ENCODE results near the gene CENPM.
A peak's percentile ranks its signal among the peaks of the same experiment; 100 is the strongest.
"Not testable (repeated sequence)": the region's sequence is repeated elsewhere in the genome, so short reads cannot be mapped to it uniquely, and the experiment has no call there.

Gene CENPM

DNA sequence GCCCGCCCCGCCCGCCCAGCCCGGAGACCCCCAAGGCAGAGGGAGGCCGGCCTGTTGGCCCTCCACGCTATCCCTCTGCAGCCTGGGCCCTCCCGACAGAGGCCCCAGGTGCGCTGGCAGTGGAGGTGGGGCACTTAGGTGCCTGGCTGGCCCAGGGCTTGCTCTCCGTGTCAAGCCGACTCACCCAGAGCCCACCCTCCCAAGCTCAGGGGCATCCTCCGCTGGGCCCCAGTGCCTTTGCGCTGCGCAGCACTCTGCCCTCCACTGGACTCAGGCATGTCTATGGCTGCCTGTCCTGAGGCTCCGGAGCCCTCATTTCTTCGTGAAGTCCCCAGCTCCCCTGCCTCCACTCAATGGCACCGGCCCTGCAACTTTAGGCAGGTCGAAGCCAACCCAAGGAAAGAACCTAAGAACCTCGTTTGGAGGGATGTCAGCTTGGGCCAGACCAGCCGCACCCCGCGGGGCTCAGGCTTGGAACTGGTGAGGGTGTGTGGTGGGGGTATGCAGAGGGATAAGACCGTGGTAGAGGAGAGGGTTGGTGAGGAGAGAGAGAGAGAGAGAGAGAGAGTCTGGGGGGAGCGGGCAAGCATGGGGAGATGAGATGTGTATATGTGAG lies 11.1 kb upstream of the CENPM start:
- H3K4me3 ChIP-seq (ENCODE audit: low read depth, low read length): no peak overlapping the region

DNA sequence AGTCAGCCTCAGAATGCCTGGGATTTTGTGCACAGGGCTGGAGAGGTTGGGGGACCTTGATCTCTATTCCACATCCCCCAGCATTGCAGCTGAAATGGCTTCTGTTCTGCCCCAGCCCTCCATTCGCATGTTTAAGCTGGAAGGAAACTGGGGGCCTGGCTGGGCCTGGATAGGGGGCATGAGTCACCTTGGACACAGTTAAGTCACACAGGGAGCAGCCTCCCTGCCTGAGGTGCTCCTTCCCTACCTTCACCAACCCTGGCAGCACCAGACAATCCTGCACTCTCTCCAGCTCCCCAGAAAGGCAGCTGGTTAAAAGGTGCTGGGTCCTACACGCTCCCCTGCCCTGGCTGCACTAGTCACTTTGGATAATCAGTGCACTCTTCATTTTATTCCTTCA lies 5.8 kb upstream of the CENPM start:
- no peak for TF ChIP-seq MYC (IDR thresholded peaks at IDR 0.05; ENCODE audit: low read depth, low read length)
- no peak overlapping the region for H3K4me3 ChIP-seq (ENCODE audit: low read depth, low read length)
- no peak for DNase-seq (ENCODE audit: low read depth)

More for the DNA sequence above, 11.1 kb upstream of the CENPM start:
- TF ChIP-seq POLR2A (IDR thresholded peaks at IDR 0.05; ENCODE audit: extremely low read depth, insufficient read length) (no peak), MYC (IDR thresholded peaks at IDR 0.05; ENCODE audit: low read depth, low read length) (no peak)
- TF ChIP-seq, protein P1, sequence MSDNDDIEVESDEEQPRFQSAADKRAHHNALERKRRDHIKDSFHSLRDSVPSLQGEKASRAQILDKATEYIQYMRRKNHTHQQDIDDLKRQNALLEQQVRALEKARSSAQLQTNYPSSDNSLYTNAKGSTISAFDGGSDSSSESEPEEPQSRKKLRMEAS (IDR thresholded peaks at IDR 0.05; ENCODE audit: low read depth, low read length): no peak
- TF ChIP-seq, protein P2, sequence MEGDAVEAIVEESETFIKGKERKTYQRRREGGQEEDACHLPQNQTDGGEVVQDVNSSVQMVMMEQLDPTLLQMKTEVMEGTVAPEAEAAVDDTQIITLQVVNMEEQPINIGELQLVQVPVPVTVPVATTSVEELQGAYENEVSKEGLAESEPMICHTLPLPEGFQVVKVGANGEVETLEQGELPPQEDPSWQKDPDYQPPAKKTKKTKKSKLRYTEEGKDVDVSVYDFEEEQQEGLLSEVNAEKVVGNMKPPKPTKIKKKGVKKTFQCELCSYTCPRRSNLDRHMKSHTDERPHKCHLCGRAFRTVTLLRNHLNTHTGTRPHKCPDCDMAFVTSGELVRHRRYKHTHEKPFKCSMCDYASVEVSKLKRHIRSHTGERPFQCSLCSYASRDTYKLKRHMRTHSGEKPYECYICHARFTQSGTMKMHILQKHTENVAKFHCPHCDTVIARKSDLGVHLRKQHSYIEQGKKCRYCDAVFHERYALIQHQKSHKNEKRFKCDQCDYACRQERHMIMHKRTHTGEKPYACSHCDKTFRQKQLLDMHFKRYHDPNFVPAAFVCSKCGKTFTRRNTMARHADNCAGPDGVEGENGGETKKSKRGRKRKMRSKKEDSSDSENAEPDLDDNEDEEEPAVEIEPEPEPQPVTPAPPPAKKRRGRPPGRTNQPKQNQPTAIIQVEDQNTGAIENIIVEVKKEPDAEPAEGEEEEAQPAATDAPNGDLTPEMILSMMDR (IDR thresholded peaks at IDR 0.05; ENCODE audit: low read depth, low read length): no peak
- DNase-seq (ENCODE audit: low read depth): no peak

DNA sequence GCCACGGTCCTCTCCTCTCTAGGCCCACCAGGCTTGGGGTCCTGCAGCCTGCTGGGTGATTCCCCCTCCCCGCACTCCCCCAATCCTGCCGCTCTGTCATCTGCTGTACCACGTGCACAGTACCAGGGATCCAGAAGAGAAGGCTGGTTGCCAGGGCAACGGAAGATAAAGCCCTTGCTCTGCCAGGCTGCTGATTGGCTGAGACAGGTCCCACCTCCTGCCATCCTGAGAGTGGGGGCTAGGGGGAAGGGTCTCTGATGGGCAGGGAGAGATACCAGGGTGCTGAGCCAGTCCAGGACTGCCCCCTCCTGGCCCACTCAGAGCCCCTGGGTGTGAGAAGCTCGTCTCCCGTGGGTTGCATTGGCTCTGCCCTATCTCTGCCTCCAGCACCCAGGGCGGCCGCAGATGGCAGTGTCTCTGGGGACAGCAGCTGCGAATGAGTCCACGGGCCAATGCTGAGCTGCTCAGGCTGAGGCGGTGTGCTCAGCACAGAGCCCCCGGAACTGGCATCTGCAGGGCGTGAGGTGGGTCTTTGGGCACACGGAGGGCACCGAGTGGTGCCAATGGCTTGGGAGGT lies 5.0 kb upstream of the CENPM start, which contains the start of gene SMIM45:
Gene SMIM45, plus strand, starts transcription at position 253 of the 577 bp plus-strand sequence.
- TF ChIP-seq POLR2A (IDR thresholded peaks at IDR 0.05; ENCODE audit: extremely low read depth, insufficient read length): no peak
- no peak for TF ChIP-seq MYC (IDR thresholded peaks at IDR 0.05; ENCODE audit: low read depth, low read length)
- TF ChIP-seq, protein P1 (IDR thresholded peaks at IDR 0.05; ENCODE audit: low read depth, low read length): no peak
- TF ChIP-seq, protein P2 (IDR thresholded peaks at IDR 0.05; ENCODE audit: low read depth, low read length): no peak
- H3K4me3 ChIP-seq (ENCODE audit: low read depth, low read length): no peak within 1 kb of the TSS
- DNase-seq (ENCODE audit: low read depth): no peak

DNA sequence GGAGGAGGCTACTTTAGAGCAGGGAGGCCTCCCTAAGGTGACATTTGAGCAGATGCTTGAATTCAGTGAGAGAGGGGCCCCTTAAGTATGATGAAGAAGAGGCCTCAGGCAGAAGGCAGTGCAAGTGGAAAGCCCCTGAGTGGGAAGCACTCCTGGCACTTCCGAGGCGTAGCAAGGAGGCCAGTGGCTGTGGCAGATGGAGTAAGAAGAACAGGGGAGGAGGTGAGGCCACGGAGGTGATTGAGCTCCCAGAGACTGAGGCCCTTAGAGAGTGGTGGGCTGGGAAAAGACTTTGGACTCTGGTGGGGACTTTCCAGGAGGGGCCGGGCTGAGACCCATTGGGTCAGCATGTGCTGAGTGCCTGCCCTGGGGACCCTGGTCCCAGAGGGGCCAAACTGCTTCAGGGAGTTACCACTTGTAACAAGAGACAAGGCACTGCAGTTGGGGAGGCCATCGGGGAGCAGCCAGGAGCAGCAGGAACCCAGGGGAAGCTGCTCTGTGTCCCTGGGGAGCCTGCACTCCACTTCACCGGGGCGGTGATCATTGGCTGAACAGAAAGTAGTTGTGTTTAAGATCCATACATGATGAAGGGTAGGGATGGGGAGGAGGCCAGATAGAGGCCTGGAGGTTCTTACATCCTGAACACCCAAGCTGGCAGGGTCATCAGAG lies 2.5 kb upstream of the CENPM start:
- DNase-seq (ENCODE audit: low read depth): peak; percentile 60
- H3K4me3 ChIP-seq (ENCODE audit: low read depth, low read length): no peak overlapping the region

DNA sequence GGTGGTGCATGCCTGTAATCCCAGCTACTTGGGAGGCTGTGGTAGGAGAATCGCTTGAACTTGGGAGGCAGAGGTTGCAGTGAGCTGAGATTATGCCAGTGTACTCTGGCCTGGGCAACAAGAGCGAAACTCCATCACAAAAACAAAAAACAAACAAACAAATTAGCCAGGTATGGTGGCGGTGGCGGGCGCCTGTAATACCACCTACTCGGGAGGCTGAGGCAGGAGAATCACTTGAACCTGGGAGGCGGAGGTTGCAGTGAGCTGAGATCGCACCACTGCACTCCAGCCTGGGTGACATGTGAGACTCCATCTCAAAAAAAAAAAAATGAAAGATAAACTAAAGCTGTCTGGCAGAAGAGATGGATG lies 2.0 kb upstream of the CENPM start:
- not testable (repeated sequence) for H3K4me3 ChIP-seq (ENCODE audit: low read depth, low read length); DNase-seq (ENCODE audit: low read depth)

More for the DNA sequence above, 2.5 kb upstream of the CENPM start:
- TF ChIP-seq, protein P2 (IDR thresholded peaks at IDR 0.05; ENCODE audit: low read depth, low read length): no peak
- TF ChIP-seq, protein P1 (IDR thresholded peaks at IDR 0.05; ENCODE audit: low read depth, low read length): no peak
- TF ChIP-seq MYC (IDR thresholded peaks at IDR 0.05; ENCODE audit: low read depth, low read length): no peak

DNA sequence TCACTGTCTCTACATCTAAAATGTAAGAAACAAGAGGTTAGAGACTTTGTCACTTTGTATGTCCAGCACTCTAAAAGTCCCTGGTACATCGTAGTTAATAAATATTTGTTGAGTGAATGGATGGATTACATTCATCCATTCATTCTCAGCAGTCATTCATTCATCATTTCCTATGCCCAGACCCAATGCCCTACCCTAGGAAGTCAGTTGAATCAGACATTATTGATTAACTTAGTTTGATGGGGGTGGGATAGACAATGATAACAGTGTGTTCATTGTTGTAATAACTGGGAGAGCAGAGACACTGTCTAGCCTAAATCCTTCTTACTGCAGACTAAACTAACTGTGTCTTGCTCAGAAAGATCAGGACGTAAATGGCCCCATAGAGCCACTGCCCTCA lies 1.2 kb upstream of the CENPM start:
- DNase-seq (ENCODE audit: low read depth): no peak
- peak overlapping the region; percentile 86 for H3K4me3 ChIP-seq (ENCODE audit: low read depth, low read length)
- no peak for TF ChIP-seq POLR2A (IDR thresholded peaks at IDR 0.05; ENCODE audit: extremely low read depth, insufficient read length)
- TF ChIP-seq, protein P2 (IDR thresholded peaks at IDR 0.05; ENCODE audit: low read depth, low read length): no peak
- TF ChIP-seq, protein P1 (IDR thresholded peaks at IDR 0.05; ENCODE audit: low read depth, low read length): no peak
- TF ChIP-seq MYC (IDR thresholded peaks at IDR 0.05; ENCODE audit: low read depth, low read length): no peak
